HCT116 (cell line): ENCODE results near the gene ZNF382. TPM values are rescaled to one million over a fixed set of nuclear protein-coding genes. Genes with fewer than 3 reads are reported as not detected.
A peak's percentile ranks its signal among the peaks of the same experiment; 100 is the strongest.

Experiments
- ATAC-seq: fragments of 200-7000 bp; cut with Tn5 transposase; 2 replicates; pipeline ENCODE4 v1.9.1; 2020; ENCODE audit warnings: mild to moderate bottlenecking, moderate library complexity
- BruUV-seq: library from RNA; stranded (reverse); fragments of 400-500 nt; replicated peaks from 2 replicates; lab custom pipeline; 2021; lab: Mats Ljungman, UMichigan
- CTCF ChIA-PET: fragments of 300-600 bp; sonication (Branson Sonifier 250); formaldehyde crosslinking; loops from one replicate; lab custom pipeline; 2021; ENCODE audit warnings: antibody characterized with exemption; lab: Charles Lee
- POLR2A ChIA-PET: fragments of 300-600, 350-600 bp; sonication (Branson Sonifier 250); formaldehyde crosslinking; loops from one replicate; lab custom pipeline; 2021; ENCODE audit warnings: antibody characterized with exemption; lab: Charles Lee
- RAD21 ChIA-PET, 2 experiments: fragments of 300-600 bp; sonication (Branson Sonifier 250); formaldehyde crosslinking; loops; one replicate each; lab custom pipeline; 2023; ENCODE audit warnings: low total read pairs in 2 of 2; ENCODE audit not compliant: uncharacterized antibody in 2 of 2, unreplicated experiment in 2 of 2, low non-redundant PET in 1 of 2; lab: Charles Lee
- DNase-seq: peaks from one replicate; pipeline ENCODE4 v3.0.0-alpha.2; 2010; ENCODE audit warnings: low read depth, low spot score
- H2AFZ ChIP-seq: fragments of 200-600 bp; shearing (Covaris generic), sonication (generic); 2 replicates; pipeline ENCODE4 v1.6.1; 2017; ENCODE audit warnings: low read depth, mixed run types, mixed read lengths, antibody characterized with exemption, low read length; ENCODE audit not compliant: poor library complexity, severe bottlenecking
- H3K27ac ChIP-seq: 2 replicates; pipeline ENCODE4 v1.5.1; 2012; ENCODE audit warnings: low read depth, low read length
- H3K27me3 ChIP-seq: fragments of 200-600 bp; sonication (generic); 2 replicates; pipeline ENCODE4 v1.6.1; 2016; ENCODE audit warnings: mixed run types, low read length, mixed read lengths; ENCODE audit not compliant: insufficient read depth
- H3K36me3 ChIP-seq, 2 experiments: fragments of 200-500 bp in 1 of 2; fragments of 200-600 bp in 1 of 2; sonication (Bioruptor generic) in 1 of 2; sonication (generic) in 1 of 2; 2 replicates each; pipeline versions ENCODE4 v1.5.1 to v1.6.1; 2014 to 2016; ENCODE audit warnings: low read length in 2 of 2, inconsistent platforms in 1 of 2, mixed read lengths in 1 of 2, mixed run types in 1 of 2; ENCODE audit not compliant: insufficient read depth in 2 of 2, control insufficient read depth in 1 of 2
- H3K4me1 ChIP-seq, 2 experiments: fragments of 200-600 bp in 1 of 2; sonication (generic) in 1 of 2; 2 replicates each; pipeline versions ENCODE4 v1.5.1 to v1.6.1; 2012 to 2017; ENCODE audit warnings: low read length in 2 of 2, inconsistent platforms in 1 of 2, mild to moderate bottlenecking in 1 of 2, mixed read lengths in 1 of 2, mixed run types in 1 of 2, moderate library complexity in 1 of 2; ENCODE audit not compliant: insufficient read depth in 2 of 2, control insufficient read depth in 1 of 2
- H3K4me2 ChIP-seq: fragments of 200-600 bp; sonication (generic); 2 replicates; pipeline ENCODE4 v1.6.1; 2017; ENCODE audit warnings: mixed run types, low read length, mixed read lengths
- H3K4me3 ChIP-seq, 2 experiments: fragments of 200-600 bp in 1 of 2; sonication (generic) in 1 of 2; replicated peaks in 1 of 2; 2 replicates each; pipeline ENCODE4 v1.5.1; 2011 to 2016; ENCODE audit warnings: low read length in 2 of 2, control low read depth in 1 of 2, low read depth in 1 of 2, mild to moderate bottlenecking in 1 of 2, mixed read lengths in 1 of 2, mixed run types in 1 of 2
- H3K79me2 ChIP-seq: fragments of 200-600 bp; sonication (generic); 2 replicates; pipeline ENCODE4 v1.6.1; 2017; ENCODE audit warnings: mild to moderate bottlenecking, mixed run types, low read length, moderate library complexity, mixed read lengths; ENCODE audit not compliant: insufficient read depth
- H3K9ac ChIP-seq: fragments of 200-600 bp; sonication (generic); 2 replicates; pipeline ENCODE4 v1.6.1; 2016; ENCODE audit warnings: low read length, mixed read lengths
- H3K9me2 ChIP-seq: fragments of 200-600 bp; sonication (generic), shearing (Covaris generic); 2 replicates; pipeline ENCODE4 v1.6.1; 2017; ENCODE audit warnings: mixed run types, mild to moderate bottlenecking, moderate library complexity; ENCODE audit not compliant: insufficient read depth
- H3K9me3 ChIP-seq, 2 experiments: fragments of 200-500 bp in 1 of 2; fragments of 200-600 bp in 1 of 2; sonication (Bioruptor generic) in 1 of 2; sonication (generic) in 1 of 2; 2 replicates each; pipeline ENCODE4 v1.6.1; 2014 to 2017; ENCODE audit warnings: low read length in 2 of 2, mixed read lengths in 2 of 2, inconsistent platforms in 1 of 2, low read depth in 1 of 2, mild to moderate bottlenecking in 1 of 2, mixed run types in 1 of 2, moderate library complexity in 1 of 2; ENCODE audit not compliant: control insufficient read depth in 1 of 2, insufficient read depth in 1 of 2
- H4K20me1 ChIP-seq: fragments of 200-600 bp; sonication (generic), shearing (Covaris generic); 2 replicates; pipeline ENCODE4 v1.6.1; 2017; ENCODE audit warnings: mixed run types, mild to moderate bottlenecking, moderate library complexity; ENCODE audit not compliant: insufficient read depth
- ELF1 ChIP-seq: IDR thresholded peaks from 2 replicates; pipeline ENCODE4 v1.6.1; 2012; ENCODE audit warnings: low read depth, borderline replicate concordance
- EZH2 ChIP-seq: fragments of 200-600 bp; sonication (generic); IDR thresholded peaks from 2 replicates; pipeline ENCODE4 v1.6.1; 2017; ENCODE audit warnings: antibody characterized with exemption, mixed run types
- EZH2phosphoT487 ChIP-seq: fragments of 200-600 bp; IDR thresholded peaks from 2 replicates; pipeline ENCODE4 v1.6.1; 2018; ENCODE audit warnings: antibody characterized with exemption, borderline replicate concordance
- FOSL1 ChIP-seq: IDR thresholded peaks from 2 replicates; pipeline ENCODE4 v1.6.1; 2012; ENCODE audit warnings: low read depth
- JUND ChIP-seq: IDR thresholded peaks from 2 replicates; pipeline ENCODE4 v1.6.1; 2012
- MAX ChIP-seq: IDR thresholded peaks from 2 replicates; pipeline ENCODE4 v1.6.1; 2012
- POLR2AphosphoS5 ChIP-seq: IDR thresholded peaks from 2 replicates; pipeline ENCODE4 v1.6.1; 2011; ENCODE audit warnings: mild to moderate bottlenecking, low read depth, low read length, moderate library complexity
- SIN3A ChIP-seq: IDR thresholded peaks from 2 replicates; pipeline ENCODE4 v1.6.1; 2012; ENCODE audit warnings: low read depth
- SP1 ChIP-seq: IDR thresholded peaks from 2 replicates; pipeline ENCODE4 v1.6.1; 2012; ENCODE audit warnings: low read depth
- SRF ChIP-seq: IDR thresholded peaks from 2 replicates; pipeline ENCODE4 v1.6.1; 2012; ENCODE audit warnings: low read depth
- YY1 ChIP-seq: IDR thresholded peaks from 2 replicates; pipeline ENCODE4 v1.6.1; 2011; ENCODE audit warnings: low read length, low read depth, moderate library complexity, mild to moderate bottlenecking; ENCODE audit not compliant: insufficient replicate concordance; ENCODE audit errors: extremely low read depth
- ZBTB33 ChIP-seq: IDR thresholded peaks from 2 replicates; pipeline ENCODE4 v1.6.1; 2011; ENCODE audit warnings: mild to moderate bottlenecking, low read length, moderate library complexity; ENCODE audit not compliant: insufficient replicate concordance; ENCODE audit errors: extremely low read depth
- ZNF274 ChIP-seq: fragments of 200-500 bp; sonication (Bioruptor generic); IDR thresholded peaks from 2 replicates; pipeline ENCODE4 v1.6.1; 2014; ENCODE audit warnings: mild to moderate bottlenecking, low read depth, low read length, inconsistent platforms
- intact Hi-C: fragments of 100-400 bp; cut with micrococcal nuclease; formaldehyde crosslinking; loops from 2 replicates; pipeline ENCODE4 v1.10.0; 2022
- total RNA-seq: library from RNA; stranded (reverse); gene quantifications from one replicate; pipeline ENCODE4 v1.2.1, GENCODE V29; 2021; ENCODE audit not compliant: unreplicated experiment
- TF ChIP-seq, protein P1 (sequence below): IDR thresholded peaks from 2 replicates; pipeline ENCODE4 v1.6.1; 2012; ENCODE audit warnings: low read depth

ZNF382 gene
- total RNA-seq, 1 experiment from 2014 or later = not detected

GRCh38 chr19:36627057-36627456 is 21.9 kb downstream of the ZNF382 start:
- Histone ChIP-seq H3K4me2 (no peak overlapping the region), H3K9me3 (peaks cover 21 to 27% of the 10 kb centered on the region in 2 experiments; a peak in 2 of 4 replicates), H3K4me1 (no peaks in the 10 kb centered on the region), H3K79me2 (no peaks in the 10 kb centered on the region), H3K9me2 (no peaks in the 10 kb centered on the region), H3K36me3 (no peaks in the 10 kb centered on the region), H4K20me1 (no peaks in the 10 kb centered on the region), H3K27me3 (no peaks in the 10 kb centered on the region), H3K4me3 (no peak overlapping the region), H3K9ac (no peak overlapping the region), H3K27ac (no peak overlapping the region), H2AFZ (no peak overlapping the region)
- ChIA-PET CTCF (no interaction called here), POLR2A (no interaction called here), RAD21 (no interaction called here)
- BruUV-seq = no TSS peak
- intact Hi-C loops = no loop called here
- TF ChIP-seq SP1 (no peak), ZNF274 (0 out of 2 replicates have a peak, but pooled peaks have one; percentile 17)
- DNase-seq (no peak), ATAC-seq (no peak)

GRCh38 chr19:36635342-36635741 is 30.2 kb downstream of the ZNF382 start:
- H3K4me1 ChIP-seq = no peaks in the 10 kb centered on the region
- H4K20me1 ChIP-seq = no peaks in the 10 kb centered on the region
- no peak overlapping the region for H3K4me2 ChIP-seq
- CTCF ChIA-PET = no interaction called here
- no peaks in the 10 kb centered on the region for H3K27me3 ChIP-seq
- BruUV-seq = no TSS peak
- no peaks in the 10 kb centered on the region for H3K79me2 ChIP-seq
- intact Hi-C loops = no loop called here
- H3K9me2 ChIP-seq = no peaks in the 10 kb centered on the region
- POLR2A ChIA-PET = no interaction called here
- no peak overlapping the region for H2AFZ ChIP-seq
- ATAC-seq (no peak), DNase-seq (no peak)
- H3K4me3 ChIP-seq = no peak overlapping the region
- no peaks in the 10 kb centered on the region for H3K36me3 ChIP-seq
- peaks cover 16 to 21% of the 10 kb centered on the region in 2 experiments; a peak in 3 of 4 replicates for H3K9me3 ChIP-seq
- RAD21 ChIA-PET = no interaction called here
- no peak overlapping the region for H3K27ac ChIP-seq
- H3K9ac ChIP-seq = no peak overlapping the region
- TF ChIP-seq, protein P1, sequence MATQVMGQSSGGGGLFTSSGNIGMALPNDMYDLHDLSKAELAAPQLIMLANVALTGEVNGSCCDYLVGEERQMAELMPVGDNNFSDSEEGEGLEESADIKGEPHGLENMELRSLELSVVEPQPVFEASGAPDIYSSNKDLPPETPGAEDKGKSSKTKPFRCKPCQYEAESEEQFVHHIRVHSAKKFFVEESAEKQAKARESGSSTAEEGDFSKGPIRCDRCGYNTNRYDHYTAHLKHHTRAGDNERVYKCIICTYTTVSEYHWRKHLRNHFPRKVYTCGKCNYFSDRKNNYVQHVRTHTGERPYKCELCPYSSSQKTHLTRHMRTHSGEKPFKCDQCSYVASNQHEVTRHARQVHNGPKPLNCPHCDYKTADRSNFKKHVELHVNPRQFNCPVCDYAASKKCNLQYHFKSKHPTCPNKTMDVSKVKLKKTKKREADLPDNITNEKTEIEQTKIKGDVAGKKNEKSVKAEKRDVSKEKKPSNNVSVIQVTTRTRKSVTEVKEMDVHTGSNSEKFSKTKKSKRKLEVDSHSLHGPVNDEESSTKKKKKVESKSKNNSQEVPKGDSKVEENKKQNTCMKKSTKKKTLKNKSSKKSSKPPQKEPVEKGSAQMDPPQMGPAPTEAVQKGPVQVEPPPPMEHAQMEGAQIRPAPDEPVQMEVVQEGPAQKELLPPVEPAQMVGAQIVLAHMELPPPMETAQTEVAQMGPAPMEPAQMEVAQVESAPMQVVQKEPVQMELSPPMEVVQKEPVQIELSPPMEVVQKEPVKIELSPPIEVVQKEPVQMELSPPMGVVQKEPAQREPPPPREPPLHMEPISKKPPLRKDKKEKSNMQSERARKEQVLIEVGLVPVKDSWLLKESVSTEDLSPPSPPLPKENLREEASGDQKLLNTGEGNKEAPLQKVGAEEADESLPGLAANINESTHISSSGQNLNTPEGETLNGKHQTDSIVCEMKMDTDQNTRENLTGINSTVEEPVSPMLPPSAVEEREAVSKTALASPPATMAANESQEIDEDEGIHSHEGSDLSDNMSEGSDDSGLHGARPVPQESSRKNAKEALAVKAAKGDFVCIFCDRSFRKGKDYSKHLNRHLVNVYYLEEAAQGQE = no peak
- no peak for TF ChIP-seq POLR2AphosphoS5
- TF ChIP-seq JUND = no peak
- no peak for TF ChIP-seq SRF
- TF ChIP-seq ELF1 = no peak
- TF ChIP-seq FOSL1 = no peak
- TF ChIP-seq ZBTB33 = no peak
- no peak for TF ChIP-seq SP1
- TF ChIP-seq EZH2phosphoT487 = no peak
- TF ChIP-seq MAX = no peak
- TF ChIP-seq EZH2 = no peak
- no peak for TF ChIP-seq SIN3A
- TF ChIP-seq YY1 = no peak
